ENCODE measurements around the gene MTA1.

DNA sequence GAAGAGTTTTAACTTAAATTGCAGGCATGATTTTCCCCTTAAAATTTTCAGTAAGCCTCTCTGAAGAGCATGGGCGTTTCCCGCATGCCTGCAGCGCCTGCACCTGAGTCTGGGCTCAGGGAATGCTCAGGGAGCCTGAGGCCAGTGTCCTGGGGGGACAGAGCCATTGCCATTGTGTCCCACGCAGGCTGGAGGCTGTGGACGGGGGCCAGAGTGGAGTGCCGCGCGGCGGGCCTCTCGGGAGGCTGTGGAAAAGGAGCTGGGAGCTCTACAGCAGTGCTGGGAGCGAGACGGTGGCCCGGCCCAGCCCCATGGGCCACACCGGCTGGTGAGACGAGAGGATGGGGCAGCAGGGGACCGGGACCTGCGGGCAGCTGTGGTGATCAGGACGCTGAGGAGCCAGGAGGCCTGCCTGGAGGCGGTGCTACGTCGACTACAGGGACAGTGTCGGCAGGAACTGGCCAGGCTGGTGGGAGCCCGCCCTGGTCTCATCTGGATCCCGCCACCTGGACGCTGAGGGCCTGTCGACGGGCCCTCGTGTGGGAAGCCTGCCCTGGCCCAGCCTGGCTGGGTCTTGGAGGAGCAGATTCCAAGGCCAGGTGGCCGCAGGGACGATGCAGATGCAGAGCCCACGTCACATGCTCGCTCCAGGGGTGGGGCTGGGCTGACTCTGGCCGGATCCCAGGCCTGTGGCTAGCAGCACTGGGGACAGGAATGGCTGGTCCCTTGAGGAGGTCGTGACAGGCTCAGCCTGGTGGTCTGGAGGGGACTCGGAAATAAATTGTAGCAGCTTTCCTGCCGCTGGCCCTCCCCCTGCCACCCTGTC is 79.0 kb downstream of the MTA1 start:
- TF ChIP-seq, protein P1, sequence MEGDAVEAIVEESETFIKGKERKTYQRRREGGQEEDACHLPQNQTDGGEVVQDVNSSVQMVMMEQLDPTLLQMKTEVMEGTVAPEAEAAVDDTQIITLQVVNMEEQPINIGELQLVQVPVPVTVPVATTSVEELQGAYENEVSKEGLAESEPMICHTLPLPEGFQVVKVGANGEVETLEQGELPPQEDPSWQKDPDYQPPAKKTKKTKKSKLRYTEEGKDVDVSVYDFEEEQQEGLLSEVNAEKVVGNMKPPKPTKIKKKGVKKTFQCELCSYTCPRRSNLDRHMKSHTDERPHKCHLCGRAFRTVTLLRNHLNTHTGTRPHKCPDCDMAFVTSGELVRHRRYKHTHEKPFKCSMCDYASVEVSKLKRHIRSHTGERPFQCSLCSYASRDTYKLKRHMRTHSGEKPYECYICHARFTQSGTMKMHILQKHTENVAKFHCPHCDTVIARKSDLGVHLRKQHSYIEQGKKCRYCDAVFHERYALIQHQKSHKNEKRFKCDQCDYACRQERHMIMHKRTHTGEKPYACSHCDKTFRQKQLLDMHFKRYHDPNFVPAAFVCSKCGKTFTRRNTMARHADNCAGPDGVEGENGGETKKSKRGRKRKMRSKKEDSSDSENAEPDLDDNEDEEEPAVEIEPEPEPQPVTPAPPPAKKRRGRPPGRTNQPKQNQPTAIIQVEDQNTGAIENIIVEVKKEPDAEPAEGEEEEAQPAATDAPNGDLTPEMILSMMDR (IDR thresholded peaks at IDR 0.05): no peak
- TF ChIP-seq EZH2phosphoT487 (IDR thresholded peaks at IDR 0.05): no peak
- TF ChIP-seq EZH2 (IDR thresholded peaks at IDR 0.05): no peak

Data from neural progenitor cell (in vitro differentiated cells).